ENCODE results near the gene ADAMTS18. TPM values are rescaled to one million over a fixed set of nuclear protein-coding genes. Genes with fewer than 3 reads are reported as not detected.

ADAMTS18 gene
- total RNA-seq, 2 donors from 2014 or later: not detected

- no peak overlapping the region for H3K27ac Mint-ChIP-seq
- no peak for ATAC-seq (replicated peaks)
These were observed 17.8 kb downstream of the ADAMTS18 start for GRCh38 chr16:77416939-77417480.

GRCh38 chr16:77414752-77415231, 20.0 kb downstream of the ADAMTS18 start:
- Mint-ChIP-seq H3K4me3 (no peak overlapping the region), H3K27ac (no peak overlapping the region), H3K27me3 (peaks cover 3% of the 10 kb centered on the region), H3K36me3 (ENCODE audit: low read depth) (no peaks in the 10 kb centered on the region), H3K4me1 (no peaks in the 10 kb centered on the region), H3K9me3 (no peaks in the 10 kb centered on the region)
- no peak for ATAC-seq (replicated peaks)

More at GRCh38 chr16:77416939-77417480, 17.8 kb downstream of the ADAMTS18 start:
- no peaks in the 10 kb centered on the region for H3K9me3 Mint-ChIP-seq
- peaks cover 7% of the 10 kb centered on the region for H3K27me3 Mint-ChIP-seq
- no peak overlapping the region for H3K4me3 Mint-ChIP-seq
- H3K4me1 Mint-ChIP-seq: no peaks in the 10 kb centered on the region
- no peaks in the 10 kb centered on the region for H3K36me3 Mint-ChIP-seq (ENCODE audit: low read depth)

GRCh38 chr16:77410449-77410848, 24.4 kb downstream of the ADAMTS18 start:
- no peaks in the 10 kb centered on the region for H3K36me3 Mint-ChIP-seq (ENCODE audit: low read depth)
- H3K9me3 Mint-ChIP-seq: no peaks in the 10 kb centered on the region
- no peaks in the 10 kb centered on the region for H3K4me1 Mint-ChIP-seq
- no peak overlapping the region for H3K27ac Mint-ChIP-seq
- ATAC-seq (replicated peaks): no peak
- no peak overlapping the region for H3K4me3 Mint-ChIP-seq
- H3K27me3 Mint-ChIP-seq: peaks cover 3% of the 10 kb centered on the region

- no peaks in the 10 kb centered on the region for H3K9me3 Mint-ChIP-seq
- peaks cover 11% of the 10 kb centered on the region for H3K27me3 Mint-ChIP-seq
- no peak for ATAC-seq (replicated peaks)
- no peak overlapping the region for H3K27ac Mint-ChIP-seq
- H3K4me1 Mint-ChIP-seq: no peaks in the 10 kb centered on the region
- H3K36me3 Mint-ChIP-seq (ENCODE audit: low read depth): no peaks in the 10 kb centered on the region
- no peak overlapping the region for H3K4me3 Mint-ChIP-seq
These were observed 25.5 kb downstream of the ADAMTS18 start for GRCh38 chr16:77409311-77409710.

- H3K36me3 Mint-ChIP-seq (ENCODE audit: low read depth): no peaks in the 10 kb centered on the region
- H3K9me3 Mint-ChIP-seq: no peaks in the 10 kb centered on the region
- H3K4me1 Mint-ChIP-seq: no peaks in the 10 kb centered on the region
- peaks cover 17% of the 10 kb centered on the region for H3K27me3 Mint-ChIP-seq
- peak; percentile 74 for ATAC-seq (replicated peaks)
- H3K4me3 Mint-ChIP-seq: no peak overlapping the region
- no peak overlapping the region for H3K27ac Mint-ChIP-seq
These were observed 26.2 kb downstream of the ADAMTS18 start for GRCh38 chr16:77408607-77409006.

GRCh38 chr16:77406680-77407079, 28.2 kb downstream of the ADAMTS18 start:
- H3K4me1 Mint-ChIP-seq: no peaks in the 10 kb centered on the region
- no peak overlapping the region for H3K4me3 Mint-ChIP-seq
- no peaks in the 10 kb centered on the region for H3K9me3 Mint-ChIP-seq
- ATAC-seq (replicated peaks): no peak
- H3K27me3 Mint-ChIP-seq: peaks cover 18% of the 10 kb centered on the region
- no peaks in the 10 kb centered on the region for H3K36me3 Mint-ChIP-seq (ENCODE audit: low read depth)
- no peak overlapping the region for H3K27ac Mint-ChIP-seq

GRCh38 chr16:77404775-77405174, 30.1 kb downstream of the ADAMTS18 start:
- ATAC-seq (replicated peaks): no peak
- Mint-ChIP-seq H3K36me3 (ENCODE audit: low read depth) (no peaks in the 10 kb centered on the region), H3K9me3 (no peaks in the 10 kb centered on the region), H3K4me1 (no peaks in the 10 kb centered on the region), H3K27me3 (peaks cover 22% of the 10 kb centered on the region), H3K27ac (no peak overlapping the region), H3K4me3 (no peak overlapping the region)

- Mint-ChIP-seq H3K4me3 (no peak overlapping the region), H3K9me3 (no peaks in the 10 kb centered on the region), H3K27ac (no peak overlapping the region), H3K36me3 (ENCODE audit: low read depth) (no peaks in the 10 kb centered on the region), H3K27me3 (peaks cover 22% of the 10 kb centered on the region), H3K4me1 (no peaks in the 10 kb centered on the region)
- ATAC-seq (replicated peaks): no peak
These were observed 31.1 kb downstream of the ADAMTS18 start for GRCh38 chr16:77403732-77404131.

- Mint-ChIP-seq H3K27ac (no peak overlapping the region), H3K27me3 (peaks cover 22% of the 10 kb centered on the region), H3K4me1 (no peaks in the 10 kb centered on the region), H3K9me3 (no peaks in the 10 kb centered on the region), H3K36me3 (ENCODE audit: low read depth) (no peaks in the 10 kb centered on the region), H3K4me3 (no peak overlapping the region)
- ATAC-seq (replicated peaks): no peak
These were observed 32.2 kb downstream of the ADAMTS18 start for GRCh38 chr16:77402672-77403071.

- ATAC-seq (replicated peaks): no peak
- H3K27ac Mint-ChIP-seq: no peak overlapping the region
- H3K27me3 Mint-ChIP-seq: peaks cover 20% of the 10 kb centered on the region
- H3K36me3 Mint-ChIP-seq (ENCODE audit: low read depth): no peaks in the 10 kb centered on the region
- no peak overlapping the region for H3K4me3 Mint-ChIP-seq
- no peaks in the 10 kb centered on the region for H3K9me3 Mint-ChIP-seq
- no peaks in the 10 kb centered on the region for H3K4me1 Mint-ChIP-seq
These were observed 32.7 kb downstream of the ADAMTS18 start for GRCh38 chr16:77402118-77402517.

GRCh38 chr16:77399546-77399945, 35.3 kb downstream of the ADAMTS18 start:
- no peak overlapping the region for H3K27ac Mint-ChIP-seq

GRCh38 chr16:77399066-77399465, 35.8 kb downstream of the ADAMTS18 start:
- H3K36me3 Mint-ChIP-seq (ENCODE audit: low read depth): no peaks in the 10 kb centered on the region
- peaks cover 9% of the 10 kb centered on the region for H3K27me3 Mint-ChIP-seq
- no peak overlapping the region for H3K27ac Mint-ChIP-seq
- H3K4me3 Mint-ChIP-seq: no peak overlapping the region
- no peaks in the 10 kb centered on the region for H3K4me1 Mint-ChIP-seq
- H3K9me3 Mint-ChIP-seq: no peaks in the 10 kb centered on the region
- ATAC-seq (replicated peaks): no peak

More at GRCh38 chr16:77399546-77399945, 35.3 kb downstream of the ADAMTS18 start:
- Mint-ChIP-seq H3K27me3 (peaks cover 13% of the 10 kb centered on the region), H3K9me3 (no peaks in the 10 kb centered on the region), H3K36me3 (ENCODE audit: low read depth) (no peaks in the 10 kb centered on the region), H3K4me3 (no peak overlapping the region), H3K4me1 (no peaks in the 10 kb centered on the region)
- ATAC-seq (replicated peaks): no peak

GRCh38 chr16:77398495-77398894, 36.3 kb downstream of the ADAMTS18 start:
- no peak for ATAC-seq (replicated peaks)
- no peaks in the 10 kb centered on the region for H3K36me3 Mint-ChIP-seq (ENCODE audit: low read depth)
- H3K27me3 Mint-ChIP-seq: peaks cover 4% of the 10 kb centered on the region
- no peak overlapping the region for H3K4me3 Mint-ChIP-seq
- H3K4me1 Mint-ChIP-seq: no peaks in the 10 kb centered on the region
- no peaks in the 10 kb centered on the region for H3K9me3 Mint-ChIP-seq
- H3K27ac Mint-ChIP-seq: no peak overlapping the region

- peaks cover 9% of the 10 kb centered on the region for H3K27me3 Mint-ChIP-seq
- no peaks in the 10 kb centered on the region for H3K36me3 Mint-ChIP-seq (ENCODE audit: low read depth)
- H3K4me1 Mint-ChIP-seq: no peaks in the 10 kb centered on the region
- no peaks in the 10 kb centered on the region for H3K9me3 Mint-ChIP-seq
- no peak overlapping the region for H3K27ac Mint-ChIP-seq
- H3K4me3 Mint-ChIP-seq: no peak overlapping the region
- ATAC-seq (replicated peaks): no peak
These were observed 38.4 kb downstream of the ADAMTS18 start for GRCh38 chr16:77396461-77396860.

GRCh38 chr16:77394699-77395098, 40.1 kb downstream of the ADAMTS18 start:
- Mint-ChIP-seq H3K27me3 (peaks cover 5% of the 10 kb centered on the region), H3K27ac (no peak overlapping the region), H3K4me3 (no peak overlapping the region), H3K4me1 (no peaks in the 10 kb centered on the region), H3K36me3 (ENCODE audit: low read depth) (no peaks in the 10 kb centered on the region), H3K9me3 (no peaks in the 10 kb centered on the region)
- ATAC-seq (replicated peaks): no peak

GRCh38 chr16:77393955-77394354, 40.9 kb downstream of the ADAMTS18 start:
- no peak overlapping the region for H3K4me3 Mint-ChIP-seq
- no peaks in the 10 kb centered on the region for H3K9me3 Mint-ChIP-seq
- ATAC-seq (replicated peaks): no peak
- no peak overlapping the region for H3K27ac Mint-ChIP-seq
- H3K27me3 Mint-ChIP-seq: peaks cover 5% of the 10 kb centered on the region
- no peaks in the 10 kb centered on the region for H3K4me1 Mint-ChIP-seq
- H3K36me3 Mint-ChIP-seq (ENCODE audit: low read depth): no peaks in the 10 kb centered on the region
